Aortic smooth muscle cell (primary cell): ENCODE results near the gene MYB. TPM values are rescaled to one million over a fixed set of nuclear protein-coding genes. Genes with fewer than 3 reads are reported as not detected.

Experiments used
- total RNA-seq: library from RNA; depleted of rRNA; stranded (reverse); fragments of >200 nt; gene quantifications from 2 replicates; pipeline ENCODE4 v1.2.3, GENCODE V29; 2014

Gene MYB
- 0.06 and 0.53 TPM in 2 replicates for total RNA-seq

GRCh38 chr6:135180542-135181332, at the start of gene MYB:
Gene MYB, plus strand, starts transcription at chr6:135181308. Its CDS starts 206 bp downstream, at chr6:135181514.

Other genes starting within 250 kb of the MYB start
- gene ALDH8A1, start 231.2 kb upstream of the MYB start, total RNA-seq, result 0.50 and 0.92 TPM in 2 replicates
- 147 and 155 TPM in 2 replicates for gene HBS1L, start 126.5 kb upstream of the MYB start, total RNA-seq